ENCODE measurements around the gene OR4D1.
A peak's percentile ranks its signal among the peaks of the same experiment; 100 is the strongest.
"Not testable (repeated sequence)": the region's sequence is repeated elsewhere in the genome, so short reads cannot be mapped to it uniquely, and the experiment has no call there.

Gene OR4D1

DNA sequence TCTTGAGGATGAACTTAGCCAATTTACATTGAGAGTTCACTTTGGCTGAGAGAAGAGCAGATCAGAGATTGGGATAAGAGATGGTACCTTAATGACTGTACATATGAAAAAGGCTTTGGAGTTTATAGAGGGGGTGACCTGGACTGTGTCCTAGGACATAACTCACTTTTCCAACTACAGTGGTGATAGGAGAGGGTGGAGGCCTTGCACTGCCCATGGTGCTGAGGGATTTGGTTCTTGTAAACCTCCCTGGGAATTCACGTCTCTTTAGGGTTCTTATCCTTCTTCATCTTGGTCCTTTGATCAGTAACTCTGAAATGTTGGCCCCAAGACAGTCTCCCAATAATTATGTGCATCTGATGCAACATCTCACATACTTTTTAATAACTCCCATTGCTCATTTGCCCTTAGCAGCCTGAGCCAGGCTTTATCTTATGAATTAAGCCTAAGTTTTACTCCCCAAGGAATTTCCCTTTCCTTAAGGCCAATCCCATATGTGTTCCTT is at the start of gene OR4D1:
OR4D1 (plus strand) TSS at position 455 of the 505 bp plus-strand sequence. CDS start 6,770 bp downstream, outside the sequence.
- no peak for DNase-seq

DNA sequence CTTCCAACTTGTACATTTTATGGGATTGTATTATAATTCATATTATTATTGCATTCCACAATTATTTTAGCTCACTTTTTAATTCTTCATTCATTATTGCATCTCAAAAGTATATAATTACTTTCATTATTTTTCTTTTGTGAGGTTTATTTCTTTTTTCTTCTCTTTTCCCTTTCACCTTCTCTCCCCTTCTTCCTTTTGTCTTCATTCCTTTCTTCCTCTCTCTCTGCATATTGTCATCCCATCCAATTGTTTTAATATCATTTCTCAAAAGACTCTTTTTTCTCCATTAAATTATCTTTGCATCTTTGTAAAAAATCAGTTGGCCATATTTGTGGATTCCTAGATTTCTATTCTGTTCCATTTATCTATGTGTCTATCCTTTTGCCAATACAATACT is 47.7 kb upstream of the OR4D1 start:
- no peak for DNase-seq

DNA sequence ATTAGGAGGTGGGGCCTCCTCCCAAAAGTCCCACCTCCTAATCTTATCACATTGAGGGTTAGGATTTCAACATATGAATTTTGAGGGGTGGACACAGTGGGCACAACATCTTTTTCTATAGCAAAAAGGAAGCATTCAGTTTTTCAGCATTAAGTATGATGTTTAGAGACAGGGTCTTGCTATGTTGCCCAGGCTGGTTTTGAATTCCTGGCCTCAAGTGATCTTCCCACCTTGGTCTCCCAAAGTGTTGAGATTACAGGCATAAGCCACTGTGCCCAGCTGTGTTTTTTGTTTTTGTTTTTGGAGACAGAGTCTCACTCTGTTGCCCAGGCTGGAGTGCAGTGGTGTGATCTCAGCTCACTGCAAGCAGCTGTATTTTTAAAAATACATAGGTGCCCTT is 46.3 kb upstream of the OR4D1 start:
- DNase-seq: not testable (repeated sequence)

DNA sequence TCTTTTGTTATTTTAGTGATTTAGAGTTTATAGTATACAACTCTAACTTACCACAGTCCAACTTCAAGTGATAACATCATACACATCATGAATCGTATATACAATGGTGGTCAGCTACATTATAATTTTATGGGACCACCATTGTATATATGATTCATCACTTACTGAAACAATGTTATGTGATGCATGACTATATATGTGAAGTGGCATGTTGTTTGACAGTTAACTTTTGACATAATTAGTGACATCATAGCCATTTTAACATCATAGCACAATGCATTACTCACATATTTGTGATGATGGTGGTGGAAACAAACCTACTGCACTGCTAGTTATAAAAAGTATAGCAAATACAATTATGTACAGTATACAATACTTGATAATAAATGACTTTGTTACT is 43.1 kb upstream of the OR4D1 start:
- DNase-seq: no peak

DNA sequence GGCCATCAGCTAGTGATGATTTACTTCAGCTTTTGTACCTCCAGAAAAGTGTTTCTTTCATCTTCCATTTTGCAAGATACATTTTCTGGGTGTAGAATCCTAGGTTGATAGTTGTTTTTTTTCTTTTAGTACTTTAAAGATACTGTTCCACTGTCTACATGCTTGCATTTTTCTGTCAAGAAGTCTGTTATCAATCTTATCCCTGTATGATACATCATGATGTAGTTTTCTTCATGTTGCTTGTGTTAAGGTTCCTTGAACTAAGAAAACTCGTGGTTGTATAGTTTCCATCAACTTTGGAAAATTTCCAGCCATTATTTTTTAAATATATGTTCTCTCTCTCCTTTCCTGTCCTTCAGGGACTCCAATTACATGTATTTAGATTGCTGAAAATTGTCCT is 40.9 kb upstream of the OR4D1 start:
- DNase-seq: no peak

DNA sequence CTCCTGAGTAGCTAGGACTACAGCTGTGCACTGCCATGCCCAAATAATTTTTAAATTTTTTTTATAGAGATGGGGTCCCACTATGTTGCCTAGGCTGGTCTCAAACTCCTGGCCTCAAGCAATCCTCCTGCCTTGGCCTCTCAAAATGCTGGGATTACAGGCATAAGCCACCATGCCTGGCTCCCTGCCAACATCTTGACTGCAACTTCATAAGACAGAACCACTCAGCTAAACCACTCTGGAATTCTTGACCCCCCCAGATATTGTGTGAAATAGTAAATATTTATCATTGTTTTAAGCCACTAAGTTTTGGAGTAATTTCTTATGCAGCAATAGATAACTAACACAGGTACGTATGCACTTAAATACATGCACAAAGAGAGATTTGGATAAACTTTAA is 39.0 kb upstream of the OR4D1 start:
- DNase-seq: no peak

DNA sequence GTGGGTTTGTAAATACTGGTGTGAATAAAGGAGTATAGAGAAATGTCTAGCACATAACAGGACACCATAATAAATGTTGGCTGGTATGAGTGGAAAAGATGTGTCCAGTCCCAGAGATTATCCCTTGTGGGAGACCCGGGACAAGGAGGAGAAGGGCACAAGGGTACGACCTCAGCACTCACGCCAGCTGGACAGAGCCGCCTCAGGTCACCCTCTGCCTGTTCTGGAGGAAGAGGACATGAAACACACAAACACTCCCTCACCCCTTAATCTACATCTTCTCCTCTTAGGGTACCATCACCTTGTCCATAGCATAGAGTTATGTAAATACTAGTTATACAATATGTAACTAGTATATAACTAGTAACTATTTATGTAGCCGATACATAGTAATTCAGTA is 38.2 kb upstream of the OR4D1 start:
- no peak for DNase-seq

DNA sequence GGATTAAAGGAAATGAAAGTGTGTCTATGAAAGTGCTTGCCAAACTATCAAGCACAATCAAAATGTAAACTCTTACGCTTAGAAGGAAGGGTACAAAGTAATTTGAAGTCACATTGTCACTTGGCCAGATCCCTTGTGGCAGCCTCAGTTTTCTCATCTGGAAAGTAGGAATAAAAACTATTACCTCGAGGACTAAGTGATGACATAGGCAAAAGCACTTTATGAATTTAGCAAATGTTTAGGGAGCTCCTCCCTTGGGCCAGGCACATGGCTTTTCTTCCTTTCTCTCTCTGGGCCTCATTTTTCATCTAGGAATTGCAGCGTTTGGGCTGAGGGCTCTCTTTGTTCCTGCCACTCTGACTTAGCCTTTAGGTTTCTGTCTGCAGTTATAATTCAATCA is 36.5 kb upstream of the OR4D1 start:
- DNase-seq: no peak

DNA sequence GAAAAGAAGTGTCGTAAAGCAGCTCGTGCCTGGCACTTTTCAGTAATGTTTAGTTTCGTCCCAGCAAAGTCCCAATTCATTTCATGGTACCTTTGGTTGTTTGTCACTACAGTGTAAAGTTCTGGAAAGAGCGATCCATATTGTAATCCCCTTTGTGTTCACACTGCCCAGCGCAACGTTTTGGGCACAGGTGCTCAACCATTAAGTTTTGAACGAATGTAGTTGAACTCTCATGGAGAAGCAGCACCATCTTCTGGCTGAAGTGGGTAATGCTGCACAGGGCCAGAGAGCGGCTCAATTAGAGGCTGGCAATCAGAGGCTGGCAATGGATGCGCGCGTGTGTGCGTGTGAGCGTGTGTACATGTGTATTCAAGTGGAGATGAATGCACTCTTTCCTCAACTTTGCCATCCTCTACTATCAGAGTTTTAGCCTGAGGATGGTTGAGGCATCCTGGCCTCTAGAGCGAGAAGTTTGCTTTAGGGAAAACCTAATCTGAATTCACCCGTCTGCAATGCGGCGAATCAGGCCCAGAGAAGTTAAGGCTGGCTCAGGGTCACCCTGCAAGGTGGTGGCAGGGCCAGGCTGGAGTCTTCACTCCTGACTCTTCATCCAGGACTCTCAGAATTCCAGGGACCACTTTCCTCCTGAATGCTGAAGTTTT is 35.1 kb upstream of the OR4D1 start:
- peak; percentile 86 for DNase-seq

DNA sequence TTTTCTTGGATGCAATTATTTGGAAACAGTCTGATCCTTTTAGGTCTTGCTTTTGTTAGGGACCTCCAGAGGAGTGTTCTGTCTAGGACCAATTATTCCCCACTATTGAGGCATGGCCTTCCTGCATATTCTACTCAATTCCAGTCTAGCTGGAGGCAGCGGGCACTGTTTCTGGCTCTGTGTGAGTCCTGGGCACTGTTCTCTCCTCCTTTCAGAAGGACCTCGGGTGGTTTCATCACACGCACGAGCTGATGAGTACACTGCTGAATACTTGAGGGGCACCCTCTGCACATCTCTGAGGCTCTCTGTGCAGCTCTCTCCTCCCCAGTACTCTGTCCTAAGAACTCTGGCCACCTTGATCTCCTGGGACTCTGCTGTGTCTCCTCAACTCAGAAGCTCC is 34.2 kb upstream of the OR4D1 start:
- no peak for DNase-seq

DNA sequence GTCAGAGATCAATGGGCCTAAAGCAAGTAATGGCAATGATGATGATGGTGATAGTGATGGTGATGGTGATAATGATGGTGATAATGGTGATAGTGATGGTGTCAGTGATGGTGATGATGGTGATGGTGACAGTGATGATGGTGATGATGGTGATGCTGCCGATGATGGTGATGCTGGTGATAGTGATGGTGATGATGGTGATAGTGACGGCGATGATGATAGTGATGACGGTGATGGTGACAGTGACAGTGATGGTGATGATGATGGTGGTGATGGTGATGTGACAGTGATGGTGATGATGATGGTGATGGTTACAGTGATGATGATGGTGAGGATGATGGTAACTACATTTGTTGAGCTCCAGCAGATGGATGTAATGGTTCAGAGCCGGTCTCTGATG is 30.8 kb upstream of the OR4D1 start:
- DNase-seq: no peak

DNA sequence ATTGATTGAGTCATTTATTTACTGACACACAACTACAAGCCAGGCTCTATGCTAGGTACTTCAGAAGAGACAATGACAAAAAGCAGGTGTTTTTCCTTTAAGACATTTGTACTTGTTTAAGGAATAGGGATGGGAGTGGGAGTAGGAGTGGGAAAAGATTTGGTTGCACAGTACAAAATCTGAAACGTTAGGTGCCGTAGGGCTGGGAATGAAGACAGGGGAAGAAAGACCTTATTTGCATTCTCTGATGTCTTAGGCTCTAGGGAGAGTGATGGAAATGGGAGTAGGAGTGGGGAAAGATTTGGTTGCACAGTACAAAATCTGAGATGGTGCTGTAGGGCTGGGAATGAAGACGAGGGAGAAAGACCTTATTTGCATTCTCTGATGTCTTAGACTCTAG is 28.7 kb upstream of the OR4D1 start:
- DNase-seq: no peak

DNA sequence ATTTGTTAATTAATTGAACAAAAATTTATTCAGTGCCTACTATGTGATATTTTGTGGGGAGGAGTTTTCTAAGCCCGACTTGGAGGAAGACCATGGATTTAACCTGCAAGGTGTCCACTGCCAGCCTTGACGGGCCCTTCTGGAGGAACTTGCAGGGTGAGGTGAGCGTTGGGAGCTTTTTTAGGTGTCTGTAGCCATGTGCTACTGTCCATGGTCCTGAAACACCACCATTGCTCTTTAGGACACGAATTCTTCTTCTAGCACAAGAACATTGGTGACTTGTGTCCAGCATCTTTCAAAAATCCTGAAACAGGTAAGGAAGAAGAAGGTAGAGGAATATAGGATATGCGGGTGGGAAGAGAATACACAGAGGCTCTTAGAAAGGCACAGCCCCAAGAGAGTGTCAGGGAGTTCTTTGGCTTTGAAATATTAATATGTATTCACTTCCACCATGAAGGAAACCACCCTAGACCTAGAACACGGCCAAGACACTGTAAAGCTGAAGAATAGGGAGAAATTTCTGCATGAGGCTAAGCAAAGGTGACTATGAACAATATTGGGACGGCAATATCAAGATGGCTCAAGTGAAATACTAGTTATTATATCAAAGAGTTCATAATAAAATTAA is 27.9 kb upstream of the OR4D1 start:
- DNase-seq: peak; percentile 62

DNA sequence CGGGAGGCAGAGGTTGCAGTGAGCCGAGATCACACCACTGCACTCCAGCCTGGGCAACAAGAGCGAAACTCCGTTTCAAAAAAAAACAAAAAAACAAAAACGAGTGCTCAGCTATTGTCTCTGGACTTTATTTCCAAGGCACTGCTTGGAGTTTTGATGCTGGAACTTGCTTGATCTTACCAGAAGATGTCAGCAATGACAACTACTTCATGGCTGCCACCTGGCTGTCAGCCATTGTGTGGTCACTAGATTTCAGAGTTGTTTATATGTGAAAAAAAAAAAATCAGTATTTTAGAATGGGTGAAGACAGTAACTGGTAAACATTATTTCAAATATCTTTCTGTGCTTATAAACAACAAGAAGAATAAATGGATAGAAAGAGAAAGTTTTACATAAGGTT is 26.3 kb upstream of the OR4D1 start:
- DNase-seq: peak; percentile 75

DNA sequence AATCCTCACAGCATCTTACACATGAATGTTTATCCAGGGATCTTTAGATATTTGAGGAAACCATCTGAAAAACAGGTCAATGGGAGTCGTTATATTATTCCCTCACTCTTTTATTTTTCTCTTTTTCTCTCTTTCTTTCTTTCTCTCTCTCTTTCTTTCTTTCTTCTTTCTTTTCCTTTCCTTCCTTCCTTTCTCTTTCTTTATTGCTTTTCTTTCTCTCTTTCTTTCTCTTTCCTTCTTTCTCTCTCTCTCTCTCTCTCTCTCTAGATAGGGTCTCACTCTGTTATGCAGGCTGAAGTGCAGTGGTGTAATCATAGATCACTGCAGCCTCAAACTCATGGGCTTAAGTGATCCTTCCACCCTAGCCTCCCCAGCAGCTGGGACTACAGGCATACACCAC is 20.3 kb upstream of the OR4D1 start:
- DNase-seq: no peak

DNA sequence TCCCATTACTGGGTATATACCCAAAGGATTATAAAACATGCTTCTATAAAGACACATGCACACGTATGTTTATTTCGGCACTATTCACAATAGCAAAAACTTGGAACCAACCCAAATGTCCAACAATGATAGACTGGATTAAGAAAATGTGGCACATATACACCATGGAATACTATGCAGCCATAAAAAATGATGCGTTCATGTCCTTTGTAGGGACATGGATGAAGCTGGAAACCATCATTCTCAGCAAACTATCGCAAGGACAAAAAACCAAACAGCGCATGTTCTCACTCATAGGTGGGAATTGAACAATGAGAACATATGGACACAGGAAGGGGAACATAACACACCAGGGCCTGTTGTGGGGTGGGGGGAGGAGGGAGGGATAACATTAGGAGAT is 15.5 kb upstream of the OR4D1 start:
- DNase-seq: not testable (repeated sequence)

DNA sequence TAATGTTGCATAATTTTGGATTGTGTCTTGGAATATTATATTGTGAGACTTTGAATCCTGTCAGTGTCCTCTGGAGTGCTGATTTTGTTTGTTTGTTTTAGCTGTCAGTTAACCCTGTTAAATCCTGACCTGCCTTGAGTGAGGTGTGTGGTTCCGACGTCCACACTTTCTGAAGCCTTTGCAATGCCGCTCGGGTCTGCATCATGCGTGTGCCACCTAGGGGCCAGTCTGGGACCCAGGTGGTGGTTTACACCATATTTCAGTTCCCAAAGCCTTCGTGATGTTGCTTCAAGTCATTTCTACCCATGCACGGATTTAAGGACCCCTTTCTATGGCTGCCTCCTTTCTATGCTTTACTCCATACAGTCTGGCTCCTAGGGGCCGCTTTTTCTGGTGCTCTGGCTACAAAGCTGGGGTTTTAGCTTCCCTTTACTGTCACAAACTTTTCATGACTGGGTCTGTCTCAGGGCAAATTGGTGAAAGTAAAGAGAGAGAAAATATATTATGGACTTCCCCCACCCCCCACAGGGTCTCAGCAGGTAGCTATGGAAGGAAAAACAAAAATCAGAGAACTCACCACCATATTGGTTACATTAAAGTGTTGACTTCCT is 11.4 kb upstream of the OR4D1 start:
- no peak for DNase-seq

DNA sequence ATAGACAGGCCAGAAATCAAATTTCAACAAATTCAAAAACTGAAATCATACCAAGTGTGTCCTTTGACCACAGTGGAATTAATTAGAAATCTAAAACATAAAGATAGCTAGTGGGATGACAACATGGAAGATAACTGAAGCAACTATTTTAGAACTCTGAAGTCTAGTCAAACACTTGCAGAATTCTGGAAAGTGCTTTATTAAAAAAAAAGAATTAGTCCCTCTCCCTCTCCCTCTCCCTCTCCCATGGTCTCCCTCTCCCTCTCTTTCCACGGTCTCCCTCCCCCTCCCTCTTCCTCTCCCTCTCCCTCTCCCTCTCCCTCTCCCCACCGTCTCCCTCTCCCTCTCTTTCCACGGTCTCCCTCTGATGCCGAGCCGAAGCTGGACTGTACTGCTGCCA is 6.7 kb upstream of the OR4D1 start:
- no peak for DNase-seq

DNA sequence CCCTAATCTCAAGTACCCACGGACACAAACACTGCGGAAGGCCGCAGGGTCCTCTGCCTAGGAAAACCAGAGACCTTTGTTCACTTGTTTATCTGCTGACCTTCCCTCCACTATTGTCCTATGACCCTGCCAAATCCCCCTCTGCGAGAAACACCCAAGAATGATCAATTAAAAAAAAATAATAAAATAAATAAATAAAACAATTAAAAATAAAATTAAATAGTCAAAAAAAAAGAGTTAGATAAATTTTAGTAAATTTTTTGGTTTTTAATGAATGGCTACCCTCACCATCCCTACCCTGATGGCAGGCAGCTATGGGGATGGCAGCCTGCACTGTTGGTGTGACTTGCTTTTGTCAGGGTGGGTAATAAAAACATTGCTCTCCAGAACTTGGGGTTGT is 4.8 kb upstream of the OR4D1 start:
- not testable (repeated sequence) for DNase-seq

DNA sequence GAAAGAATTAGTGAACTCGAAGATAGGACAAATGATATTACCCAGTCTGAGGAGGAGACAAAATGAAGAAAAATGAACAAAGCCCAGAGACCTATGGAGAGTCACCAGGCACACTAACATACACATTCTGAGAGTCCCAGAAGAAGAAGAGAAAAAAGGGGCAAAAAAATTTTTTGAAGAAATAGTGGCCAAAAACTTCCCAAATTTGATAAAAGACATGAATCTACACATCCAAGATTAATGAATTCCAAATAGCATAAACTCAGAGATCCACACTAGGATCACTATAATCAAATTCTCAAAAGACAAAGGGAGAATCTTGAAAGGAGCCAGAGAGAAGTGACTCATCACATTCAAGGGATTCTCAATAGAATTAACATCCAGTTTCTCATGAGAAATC is 3.4 kb upstream of the OR4D1 start:
- no peak for DNase-seq

DNA sequence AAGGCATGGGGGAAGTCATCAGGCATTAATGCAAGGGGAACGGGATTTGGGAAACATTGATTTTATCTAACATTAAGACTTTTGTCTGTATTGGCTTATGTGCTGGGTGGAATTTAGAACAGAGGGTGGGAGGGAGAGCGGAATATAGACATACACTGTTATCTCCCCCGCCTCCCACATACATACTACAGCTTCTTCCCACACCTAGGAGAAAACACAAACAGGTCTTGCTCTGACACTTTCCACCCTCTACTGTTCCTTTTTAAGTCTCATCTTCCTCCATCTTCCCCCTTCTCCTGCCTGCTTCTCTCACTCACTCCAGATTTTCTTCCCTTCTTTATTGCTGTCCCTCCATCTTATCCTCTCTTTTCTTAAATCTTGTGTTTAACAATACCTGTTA is 425 bp downstream of the OR4D1 start:
- no peak for DNase-seq

DNA sequence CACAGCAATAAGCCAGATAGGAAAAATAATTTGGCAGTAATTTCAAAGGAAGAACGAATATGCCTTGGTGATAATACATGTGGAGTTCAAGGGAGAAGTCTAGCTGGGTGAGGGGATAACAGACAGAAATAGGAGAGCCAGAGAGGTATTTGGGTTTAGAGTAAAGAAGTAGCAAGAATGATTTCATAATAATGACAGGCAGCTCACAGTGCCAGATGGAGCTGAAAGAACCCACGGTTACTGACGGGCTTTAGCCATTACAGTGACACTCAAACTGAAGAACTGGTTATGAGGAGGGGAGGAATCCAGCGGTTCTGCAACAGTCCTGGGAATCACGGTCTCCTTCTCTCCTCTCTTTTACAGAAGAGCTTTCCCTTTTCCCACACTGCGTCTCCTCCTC is 2.2 kb downstream of the OR4D1 start:
- DNase-seq: no peak

DNA sequence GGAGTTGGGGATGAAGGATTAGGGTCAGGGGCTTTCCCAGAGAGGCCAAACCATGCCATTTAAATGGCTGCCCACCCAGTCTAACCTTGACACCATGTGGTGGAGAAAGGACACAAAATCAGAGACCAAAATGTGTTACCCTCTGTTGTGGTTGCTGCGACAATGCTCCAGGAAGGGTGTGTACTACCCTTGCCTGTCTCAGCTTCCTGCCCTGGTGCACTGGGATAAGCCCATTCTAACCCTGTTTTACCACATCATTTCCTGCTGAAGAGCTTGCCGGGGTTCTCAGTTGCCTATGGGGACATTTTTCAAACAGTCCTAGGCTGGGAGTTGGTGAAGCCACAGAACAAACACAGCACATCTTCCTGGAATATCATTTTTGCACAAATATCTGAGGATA is 4.9 kb downstream of the OR4D1 start:
- peak; percentile 86 for DNase-seq

DNA sequence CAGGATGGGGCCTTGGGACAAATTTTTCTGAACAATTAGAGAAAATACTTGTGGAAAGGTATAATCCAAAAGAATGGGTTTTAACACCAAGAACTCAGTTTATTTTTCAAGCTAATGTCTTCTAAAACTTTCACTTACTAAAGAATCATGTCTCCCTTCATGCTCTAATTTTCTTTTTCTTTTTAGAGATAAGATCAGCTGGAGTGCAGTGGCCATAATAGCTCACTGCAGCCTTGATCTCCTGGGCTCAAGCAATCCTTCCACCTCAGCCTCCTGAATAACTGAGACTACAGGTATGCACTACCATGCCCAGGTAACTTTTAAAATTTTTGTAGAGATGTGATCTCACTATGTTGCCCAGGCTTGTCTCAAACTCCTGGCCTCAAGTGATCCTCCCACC is 5.5 kb downstream of the OR4D1 start:
- peak; percentile 18 for DNase-seq

Data from CD4-positive, alpha-beta T cell treated with Interleukin-10 for 1 hour (primary cell).